H1 (cell line): ENCODE results near the gene MAP2K1. TPM values are rescaled to one million over a fixed set of nuclear protein-coding genes. Genes with fewer than 3 reads are reported as not detected.

Source experiments
- BCL11A ChIP-seq, 2 experiments: IDR thresholded peaks; one replicate each; pipeline ENCODE4 v1.6.1; 2011; ENCODE audit warnings: low read depth in 2 of 2, low read length in 2 of 2, mild to moderate bottlenecking in 2 of 2
- BRCA1 ChIP-seq: IDR thresholded peaks from 2 replicates; pipeline ENCODE4 v1.6.1; 2012; ENCODE audit warnings: low read depth, low read length, improper control_type of control experiment
- CHD7 ChIP-seq: fragments of 300-600 bp; sonication (generic); IDR thresholded peaks from 2 replicates; pipeline ENCODE4 v1.7.1; 2012; ENCODE audit warnings: low read length, moderate library complexity, mild to moderate bottlenecking, inconsistent platforms; ENCODE audit not compliant: insufficient replicate concordance
- GABPA ChIP-seq: IDR thresholded peaks from 2 replicates; pipeline ENCODE4 v1.6.1; 2011; ENCODE audit warnings: mild to moderate bottlenecking, low read length, moderate library complexity, borderline replicate concordance; ENCODE audit not compliant: insufficient read depth
- KDM1A ChIP-seq: fragments of 200-600, 300-600 bp; sonication (generic); IDR thresholded peaks from 2 replicates; pipeline ENCODE4 v1.7.1; 2016; ENCODE audit warnings: mild to moderate bottlenecking, low read length, borderline replicate concordance
- RBBP5 ChIP-seq: IDR thresholded peaks from 2 replicates; pipeline ENCODE4 v1.7.1; 2012; ENCODE audit warnings: low read depth, mild to moderate bottlenecking, inconsistent platforms, low read length, moderate library complexity, borderline replicate concordance
- RFX5 ChIP-seq: IDR thresholded peaks from 2 replicates; pipeline ENCODE4 v1.6.1; 2011; ENCODE audit warnings: low read depth, low read length, improper control_type of control experiment, borderline replicate concordance
- RXRA ChIP-seq: IDR thresholded peaks from 2 replicates; pipeline ENCODE4 v1.6.1; 2011; ENCODE audit warnings: low read depth, mild to moderate bottlenecking, low read length, moderate library complexity; ENCODE audit not compliant: insufficient read depth
- polyA plus RNA-seq, 7 experiments: library from polyadenylated mRNA; depleted of rRNA in 3 of 7; stranded (reverse) in 5 of 7; unstranded in 2 of 7; fragments of >200 nt in 5 of 7; fragments of 200-250 nt in 2 of 7; gene quantifications; 1 replicate in 5 of 7; 2 replicates in 1 of 7; 4 replicates in 1 of 7; pipeline versions ENCODE4 v1.2.1 to v1.2.3, GENCODE V29; 2011 to 2013; ENCODE audit warnings: missing spikeins in 2 of 7, mixed read lengths in 2 of 7
- total RNA-seq: library from RNA; stranded (reverse); fragmentation: NEBNext Ultra II Directional; extraction: Animal tissue kit (Norgen Biotek cat#: 25700); gene quantifications from 2 replicates; pipeline ENCODE4 v1.2.1, GENCODE V29; 2021
- TF ChIP-seq, protein P1 (sequence below): IDR thresholded peaks from 2 replicates; pipeline ENCODE4 v1.6.1; 2012; ENCODE audit warnings: inconsistent platforms

The MAP2K1 gene
- total and polyA plus RNA-seq, 2 of the 8 experiments (the other 6 are each of a cell fraction or from before 2014, with no cell fraction given), result 54.7 to 78.2 TPM

- peak; percentile 43 for TF ChIP-seq CHD7
- no peak for TF ChIP-seq GABPA
- TF ChIP-seq RXRA, result no peak
- no peak for TF ChIP-seq RFX5
- TF ChIP-seq RBBP5, result peak; percentile 66; the same call in 1 of the 2 replicates
- TF ChIP-seq BCL11A (IDR thresholded peaks at IDR 0.05; ENCODE audit: low read depth in 2 of 2, low read length in 2 of 2), result no peak
- TF ChIP-seq BRCA1, result peak; percentile 97
- TF ChIP-seq KDM1A, result peak; percentile 62; the same call in 1 of the 2 replicates
- TF ChIP-seq, protein P1, sequence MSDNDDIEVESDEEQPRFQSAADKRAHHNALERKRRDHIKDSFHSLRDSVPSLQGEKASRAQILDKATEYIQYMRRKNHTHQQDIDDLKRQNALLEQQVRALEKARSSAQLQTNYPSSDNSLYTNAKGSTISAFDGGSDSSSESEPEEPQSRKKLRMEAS, result peak; percentile 79
These were observed 30.1 kb upstream of the MAP2K1 start, which contains the start of gene TIPIN (continued) for GRCh38 chr15:66356359-66357236.
